ENCODE measurements around the gene TRIM24. TPM values are rescaled to one million over a fixed set of nuclear protein-coding genes. Genes with fewer than 3 reads are reported as not detected.

The TRIM24 gene
- total RNA-seq, 1 donor from 2014 or later, result 15.7 TPM

GRCh38 chr7:138581065-138581464 is 121.0 kb downstream of the TRIM24 start:
- Mint-ChIP-seq H3K4me1 (ENCODE audit: low read depth) (no peaks in the 10 kb centered on the region), H3K4me3 (no peak overlapping the region), H3K9me3 (no peaks in the 10 kb centered on the region), H3K27ac (no peak overlapping the region), H3K27me3 (ENCODE audit: insufficient read depth) (no peaks in the 10 kb centered on the region), H3K36me3 (ENCODE audit: low read depth) (peaks cover 51% of the 10 kb centered on the region)
- DNase-seq (ENCODE audit: low spot score), result no peak
- intact Hi-C loops (cut with micrococcal nuclease), result no loop called here

GRCh38 chr7:138584283-138584682 is 124.2 kb downstream of the TRIM24 start:
- H3K36me3 Mint-ChIP-seq (ENCODE audit: low read depth), result peaks cover 40% of the 10 kb centered on the region
- H3K27ac Mint-ChIP-seq, result no peak overlapping the region
- H3K4me3 Mint-ChIP-seq, result no peak overlapping the region
- no peaks in the 10 kb centered on the region for H3K27me3 Mint-ChIP-seq (ENCODE audit: insufficient read depth)
- intact Hi-C loops (cut with micrococcal nuclease), result no loop called here
- no peak for DNase-seq (ENCODE audit: low spot score)
- no peaks in the 10 kb centered on the region for H3K4me1 Mint-ChIP-seq (ENCODE audit: low read depth)
- H3K9me3 Mint-ChIP-seq, result no peaks in the 10 kb centered on the region

DNA sequence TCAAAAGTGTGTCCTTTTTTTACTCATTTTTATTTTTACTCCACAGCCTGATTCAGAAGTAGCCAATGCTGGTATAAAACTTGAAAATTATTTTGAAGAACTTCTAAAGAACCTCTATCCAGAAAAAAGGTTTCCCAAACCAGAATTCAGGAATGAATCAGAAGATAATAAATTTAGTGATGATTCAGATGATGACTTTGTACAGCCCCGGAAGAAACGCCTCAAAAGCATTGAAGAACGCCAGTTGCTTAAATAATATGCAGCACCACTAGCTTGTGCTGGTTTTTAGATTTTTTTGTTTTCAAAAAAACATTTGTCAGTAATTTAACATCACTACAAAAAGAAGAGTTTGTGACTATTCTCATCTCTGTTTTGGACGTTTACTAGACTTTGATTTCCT is 124.6 kb downstream of the TRIM24 start:
- Mint-ChIP-seq H3K4me1 (ENCODE audit: low read depth) (no peaks in the 10 kb centered on the region), H3K4me3 (no peak overlapping the region), H3K27me3 (ENCODE audit: insufficient read depth) (no peaks in the 10 kb centered on the region), H3K27ac (no peak overlapping the region), H3K36me3 (ENCODE audit: low read depth) (peaks cover 36% of the 10 kb centered on the region), H3K9me3 (no peaks in the 10 kb centered on the region)
- DNase-seq (ENCODE audit: low spot score), result no peak
- intact Hi-C loops (cut with micrococcal nuclease), result no loop called here

GRCh38 chr7:138585283-138585993 is 125.4 kb downstream of the TRIM24 start:
- intact Hi-C loops (cut with micrococcal nuclease), result no loop called here
- Mint-ChIP-seq H3K27ac (no peak overlapping the region), H3K27me3 (ENCODE audit: insufficient read depth) (no peaks in the 10 kb centered on the region), H3K9me3 (no peaks in the 10 kb centered on the region), H3K36me3 (ENCODE audit: low read depth) (peaks cover 30% of the 10 kb centered on the region), H3K4me1 (ENCODE audit: low read depth) (no peaks in the 10 kb centered on the region), H3K4me3 (no peak overlapping the region)
- no peak for DNase-seq (ENCODE audit: low spot score)

- Mint-ChIP-seq H3K9me3 (no peaks in the 10 kb centered on the region), H3K27me3 (ENCODE audit: insufficient read depth) (no peaks in the 10 kb centered on the region), H3K27ac (no peak overlapping the region), H3K4me3 (no peak overlapping the region), H3K36me3 (ENCODE audit: low read depth) (peaks cover 22% of the 10 kb centered on the region), H3K4me1 (ENCODE audit: low read depth) (no peaks in the 10 kb centered on the region)
- no peak for DNase-seq (ENCODE audit: low spot score)
- intact Hi-C loops (cut with micrococcal nuclease), result no loop called here
These were observed 127.4 kb downstream of the TRIM24 start for GRCh38 chr7:138587485-138587884.

DNA sequence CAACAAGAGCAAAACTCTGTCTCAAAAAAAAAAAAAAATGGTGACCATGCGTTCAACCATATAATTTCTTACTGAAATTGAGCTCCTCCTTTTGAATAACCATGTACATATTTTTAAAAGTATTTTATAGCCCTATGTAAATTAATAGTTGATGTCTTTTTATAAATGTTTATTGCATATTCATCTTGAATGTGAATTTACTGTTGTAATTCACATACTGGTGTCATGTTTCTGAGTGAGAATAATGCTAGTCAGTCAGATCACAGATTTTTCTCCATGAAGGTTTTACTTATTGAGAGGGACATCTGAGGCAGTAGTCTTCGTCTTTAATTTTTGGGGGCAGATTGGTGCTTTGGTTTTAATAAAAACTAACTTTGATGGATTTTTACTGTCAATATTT is 128.9 kb downstream of the TRIM24 start:
- Mint-ChIP-seq H3K27me3 (ENCODE audit: insufficient read depth) (no peaks in the 10 kb centered on the region), H3K9me3 (no peaks in the 10 kb centered on the region), H3K36me3 (ENCODE audit: low read depth) (peaks cover 16% of the 10 kb centered on the region), H3K27ac (no peak overlapping the region), H3K4me1 (ENCODE audit: low read depth) (no peaks in the 10 kb centered on the region), H3K4me3 (no peak overlapping the region)
- intact Hi-C loops (cut with micrococcal nuclease), result no loop called here
- DNase-seq (ENCODE audit: low spot score), result no peak

- H3K4me3 Mint-ChIP-seq, result no peak overlapping the region
- H3K27ac Mint-ChIP-seq, result no peak overlapping the region
- no peaks in the 10 kb centered on the region for H3K9me3 Mint-ChIP-seq
- DNase-seq (ENCODE audit: low spot score), result no peak
- peaks cover 6% of the 10 kb centered on the region for H3K36me3 Mint-ChIP-seq (ENCODE audit: low read depth)
- intact Hi-C loops (cut with micrococcal nuclease), result no loop called here
- H3K4me1 Mint-ChIP-seq (ENCODE audit: low read depth), result no peaks in the 10 kb centered on the region
- H3K27me3 Mint-ChIP-seq (ENCODE audit: insufficient read depth), result no peaks in the 10 kb centered on the region
These were observed 130.1 kb downstream of the TRIM24 start for GRCh38 chr7:138590154-138590553.

DNA sequence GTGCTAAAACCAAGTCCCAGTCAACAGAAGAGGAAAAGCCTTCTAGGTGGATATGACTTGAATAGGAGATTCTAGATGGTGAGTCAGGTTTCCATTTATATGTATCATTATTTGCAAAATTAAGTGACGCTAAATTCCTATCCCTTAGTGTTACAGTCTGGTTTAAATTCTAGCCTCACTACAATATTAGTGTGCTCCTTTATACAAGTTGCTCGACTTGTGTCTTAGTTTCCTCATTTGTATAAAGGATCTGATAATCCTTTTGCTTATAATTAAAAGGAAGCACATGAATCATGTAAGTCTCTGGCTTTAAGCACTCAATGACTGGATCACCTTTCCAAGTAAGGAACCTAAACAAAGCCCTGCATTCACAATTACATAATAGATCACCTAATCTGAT is 135.4 kb downstream of the TRIM24 start:
- intact Hi-C loops (cut with micrococcal nuclease), result no loop called here
- Mint-ChIP-seq H3K4me1 (ENCODE audit: low read depth) (no peaks in the 10 kb centered on the region), H3K36me3 (ENCODE audit: low read depth) (no peaks in the 10 kb centered on the region), H3K9me3 (no peaks in the 10 kb centered on the region), H3K4me3 (no peak overlapping the region), H3K27ac (no peak overlapping the region), H3K27me3 (ENCODE audit: insufficient read depth) (peaks cover 2% of the 10 kb centered on the region)
- no peak for DNase-seq (ENCODE audit: low spot score)

DNA sequence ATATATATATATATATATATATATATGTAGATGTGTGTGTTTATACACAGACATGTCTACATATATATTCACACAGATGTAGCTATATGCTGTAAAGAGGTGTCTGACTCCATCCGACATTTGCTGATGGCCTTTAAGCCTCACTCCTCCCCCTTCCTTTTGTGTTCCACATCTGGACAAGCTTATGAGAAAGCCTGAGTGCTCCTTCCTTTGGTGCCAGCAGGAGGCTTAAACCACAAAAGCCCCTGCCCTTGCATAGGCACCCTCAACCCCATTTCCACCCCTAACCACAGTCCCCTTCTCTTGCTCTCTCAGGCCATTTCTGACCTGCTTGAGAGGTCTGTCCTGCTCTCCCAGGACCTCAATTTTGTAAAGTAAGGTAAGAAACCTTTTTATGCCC is 142.4 kb downstream of the TRIM24 start:
- DNase-seq (ENCODE audit: low spot score), result no peak
- Mint-ChIP-seq H3K27ac (no peak overlapping the region), H3K4me3 (no peak overlapping the region), H3K36me3 (ENCODE audit: low read depth) (no peaks in the 10 kb centered on the region), H3K4me1 (ENCODE audit: low read depth) (peaks cover 4% of the 10 kb centered on the region), H3K9me3 (no peaks in the 10 kb centered on the region), H3K27me3 (ENCODE audit: insufficient read depth) (peaks cover 3% of the 10 kb centered on the region)
- intact Hi-C loops (cut with micrococcal nuclease), result no loop called here

- DNase-seq (ENCODE audit: low spot score), result no peak
- peaks cover 3% of the 10 kb centered on the region for H3K27me3 Mint-ChIP-seq (ENCODE audit: insufficient read depth)
- H3K27ac Mint-ChIP-seq, result no peak overlapping the region
- peaks cover 14% of the 10 kb centered on the region for H3K4me1 Mint-ChIP-seq (ENCODE audit: low read depth)
- H3K9me3 Mint-ChIP-seq, result no peaks in the 10 kb centered on the region
- intact Hi-C loops (cut with micrococcal nuclease), result no loop called here
- H3K4me3 Mint-ChIP-seq, result no peak overlapping the region
- no peaks in the 10 kb centered on the region for H3K36me3 Mint-ChIP-seq (ENCODE audit: low read depth)
These were observed 143.7 kb downstream of the TRIM24 start for GRCh38 chr7:138603549-138604318.

DNA sequence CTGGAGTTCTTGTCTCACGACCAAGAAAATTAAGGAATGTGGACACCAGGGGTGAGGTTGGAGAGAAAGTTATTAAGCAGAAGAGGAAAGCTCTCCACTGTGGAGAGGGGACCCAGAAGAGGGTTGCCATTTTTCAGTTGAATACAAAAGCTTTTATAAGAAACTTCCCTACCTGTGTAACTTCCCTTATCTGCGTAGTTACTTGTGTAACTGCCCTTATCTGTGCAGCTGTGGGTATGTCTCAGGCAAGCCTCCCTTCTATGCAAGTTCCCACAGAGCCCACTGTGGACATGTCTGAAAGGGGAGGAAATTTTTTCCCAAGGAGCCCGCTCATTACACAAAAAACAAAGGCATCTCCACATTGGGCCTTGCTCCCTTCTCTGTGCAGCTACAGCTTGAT is 146.2 kb downstream of the TRIM24 start:
- intact Hi-C loops (cut with micrococcal nuclease), result no loop called here
- DNase-seq (ENCODE audit: low spot score), result no peak
- H3K36me3 Mint-ChIP-seq (ENCODE audit: low read depth), result no peaks in the 10 kb centered on the region
- no peak overlapping the region for H3K27ac Mint-ChIP-seq
- H3K9me3 Mint-ChIP-seq, result no peaks in the 10 kb centered on the region
- H3K4me1 Mint-ChIP-seq (ENCODE audit: low read depth), result peaks cover 17% of the 10 kb centered on the region
- H3K27me3 Mint-ChIP-seq (ENCODE audit: insufficient read depth), result no peaks in the 10 kb centered on the region
- H3K4me3 Mint-ChIP-seq, result no peak overlapping the region

DNA sequence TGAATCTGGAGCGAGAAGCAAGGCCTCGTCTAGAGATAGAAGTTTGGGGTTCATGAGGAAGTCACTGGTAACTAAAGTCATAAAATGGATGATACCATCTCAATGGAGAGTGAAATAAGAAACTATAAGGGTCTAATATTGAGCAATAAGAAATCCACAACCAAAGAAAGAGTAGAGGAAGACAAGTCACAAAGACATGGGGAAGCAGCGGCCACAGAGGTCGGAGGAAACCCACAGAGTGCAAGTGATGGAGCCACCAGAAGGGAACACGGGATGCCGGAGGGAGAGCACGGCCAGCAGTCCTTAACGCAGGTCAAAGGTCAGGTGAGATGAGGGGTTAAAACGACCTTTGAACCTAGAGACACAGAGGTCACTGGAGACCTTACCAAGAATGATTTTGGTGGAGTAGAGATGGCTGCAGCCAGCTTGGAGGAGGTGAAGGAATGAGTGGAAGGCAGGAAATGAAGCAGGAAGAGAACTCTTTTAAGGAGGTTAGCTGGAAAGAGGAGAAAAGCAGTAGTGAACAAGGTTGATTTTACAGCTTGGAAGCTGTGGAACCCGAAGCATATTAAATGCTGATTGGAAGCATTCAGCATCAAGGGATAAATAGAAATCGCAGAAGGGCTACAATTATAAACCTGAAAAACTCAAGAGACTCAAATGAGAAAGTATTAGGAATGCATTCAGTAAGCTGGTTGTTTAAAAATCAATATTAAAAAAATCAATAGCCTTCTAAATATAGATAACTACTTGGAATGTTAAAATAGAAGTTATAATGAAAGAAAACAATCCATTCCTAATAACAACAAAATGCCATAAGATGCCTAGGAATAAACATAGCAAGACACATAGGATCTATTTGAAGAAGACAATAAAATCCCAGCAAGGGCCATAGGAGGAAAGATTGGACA is 147.4 kb downstream of the TRIM24 start:
- H3K27me3 Mint-ChIP-seq (ENCODE audit: insufficient read depth), result no peaks in the 10 kb centered on the region
- no peaks in the 10 kb centered on the region for H3K36me3 Mint-ChIP-seq (ENCODE audit: low read depth)
- DNase-seq (ENCODE audit: low spot score), result no peak
- intact Hi-C loops (cut with micrococcal nuclease), result no loop called here
- no peak overlapping the region for H3K27ac Mint-ChIP-seq
- no peak overlapping the region for H3K4me3 Mint-ChIP-seq
- H3K4me1 Mint-ChIP-seq (ENCODE audit: low read depth), result peaks cover 17% of the 10 kb centered on the region
- no peaks in the 10 kb centered on the region for H3K9me3 Mint-ChIP-seq

DNA sequence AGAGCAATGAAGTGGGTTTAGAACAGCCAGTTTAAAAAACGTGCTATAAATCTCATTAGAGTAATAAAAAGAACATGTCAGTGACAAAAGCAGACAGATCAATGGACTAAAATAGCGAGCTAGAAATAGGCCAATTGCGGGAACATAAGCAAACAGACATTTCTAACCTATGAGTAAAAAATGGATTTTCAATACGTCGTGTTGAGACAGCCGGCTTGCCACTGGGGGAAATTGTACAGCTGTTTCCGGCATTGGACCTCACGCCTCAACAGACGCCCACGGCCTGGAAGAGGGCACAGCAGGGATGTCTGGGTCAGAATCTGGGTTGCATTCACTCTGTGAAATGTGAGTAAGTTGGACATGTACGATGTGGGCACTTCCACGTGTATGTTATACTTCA is 148.2 kb downstream of the TRIM24 start:
- Mint-ChIP-seq H3K27me3 (ENCODE audit: insufficient read depth) (no peaks in the 10 kb centered on the region), H3K36me3 (ENCODE audit: low read depth) (no peaks in the 10 kb centered on the region), H3K9me3 (no peaks in the 10 kb centered on the region), H3K27ac (no peak overlapping the region), H3K4me3 (no peak overlapping the region), H3K4me1 (ENCODE audit: low read depth) (peaks cover 17% of the 10 kb centered on the region)
- intact Hi-C loops (cut with micrococcal nuclease), result no loop called here
- DNase-seq (ENCODE audit: low spot score), result no peak

Measured in activated T-helper 1 cell treated with anti-CD3 and anti-CD28 coated beads, Interleukin-12 subunit alpha, Interleukin-12 subunit beta, Interleukin-2, Interleukin-4 antibody, amounts not matched to agents 30 ng/mL and 10 ng/mL and 1 ng/mL, durations not matched to agents 14 hours and 24 hours and 36 hours (primary cell).